GM19372 (cell line): ENCODE measurements around the gene KDM4B.

Experiments
- ATAC-seq: cut with Tn5 transposase; IDR thresholded peaks from one replicate; pipeline ENCODE4 v1.9.1; 2021; ENCODE audit warnings: mild to moderate bottlenecking, low read depth, moderate library complexity; ENCODE audit not compliant: unreplicated experiment

KDM4B gene

DNA sequence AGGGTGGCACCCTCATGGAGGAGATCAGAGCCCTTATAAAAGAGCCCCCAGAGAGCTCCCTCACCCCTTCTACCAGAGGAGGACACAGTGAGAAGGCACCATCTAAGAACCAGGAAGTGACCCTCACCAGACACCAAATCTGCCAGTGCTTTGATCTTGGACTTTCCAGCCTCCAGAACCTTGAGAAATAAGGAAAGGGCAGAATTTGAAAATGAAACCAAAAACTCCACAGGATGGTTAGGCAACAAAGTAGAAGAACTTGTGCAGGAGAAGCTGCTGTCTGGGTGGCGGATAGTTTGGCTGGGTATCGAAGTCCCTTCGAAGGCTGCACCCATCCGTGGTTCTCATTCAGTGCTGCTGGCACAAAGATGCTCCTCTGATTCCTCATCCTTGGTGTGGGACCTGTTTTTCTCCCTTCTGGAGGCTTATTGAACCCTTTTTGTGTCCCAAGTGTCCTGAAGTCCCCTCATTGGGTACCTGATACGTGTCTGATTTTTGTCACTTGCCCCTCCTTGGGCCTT, 130.8 kb downstream of the KDM4B start:
- no peak for ATAC-seq

DNA sequence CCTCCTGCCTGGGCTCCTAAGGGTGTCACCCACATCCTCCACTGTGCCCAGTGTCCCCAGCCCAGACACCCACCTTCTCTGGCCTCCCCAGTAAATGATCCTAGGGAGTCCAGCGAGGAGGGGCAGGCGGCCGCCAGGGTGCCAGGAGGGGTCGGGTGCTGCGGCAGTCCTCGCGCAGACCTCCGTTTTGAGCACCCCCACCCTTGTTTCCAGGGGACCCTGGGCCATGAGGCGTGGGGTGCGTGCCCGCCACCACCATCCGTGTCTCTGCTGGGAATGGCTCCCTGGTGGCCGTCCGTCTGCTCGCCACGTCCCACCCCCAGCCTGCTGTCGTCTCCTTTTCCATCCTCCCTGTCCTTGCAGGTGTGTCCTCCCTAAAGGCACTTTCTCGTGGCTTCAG, 133.0 kb downstream of the KDM4B start:
- ATAC-seq: no peak

- ATAC-seq: no peak
These were observed 133.6 kb downstream of the KDM4B start for GRCh38 chr19:5102520-5102919.

DNA sequence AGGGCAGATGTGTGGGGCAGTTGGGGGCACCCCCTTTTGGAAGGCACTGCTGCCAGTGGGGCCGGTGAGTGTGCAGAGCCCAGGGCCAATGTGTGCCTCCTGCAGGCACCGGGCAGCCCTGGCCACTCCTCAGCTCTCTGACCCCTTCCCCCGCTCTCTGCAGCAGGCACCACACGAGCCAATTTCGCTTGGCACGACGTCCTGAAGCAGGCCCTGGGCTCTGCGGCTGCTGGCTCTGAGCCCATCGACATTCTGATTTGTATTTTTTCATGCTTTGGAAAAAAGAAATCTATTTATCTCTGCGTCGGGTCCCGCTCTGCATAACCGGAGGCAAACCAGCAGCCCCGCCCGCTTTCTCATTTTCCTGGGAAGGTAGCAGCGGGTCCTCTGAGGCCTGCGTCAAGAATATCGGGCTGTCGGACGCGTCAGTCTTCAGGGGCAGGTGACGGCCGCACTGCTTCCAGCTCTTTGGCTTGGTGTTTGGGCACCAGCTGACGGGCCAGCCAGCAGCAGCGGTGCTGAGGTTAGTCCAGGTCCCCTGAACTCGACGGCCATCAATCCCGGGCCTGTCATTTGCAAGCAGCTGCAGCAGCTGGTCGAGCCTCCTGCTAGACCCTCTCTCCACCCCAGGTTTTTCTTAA, 134.3 kb downstream of the KDM4B start:
- no peak for ATAC-seq

DNA sequence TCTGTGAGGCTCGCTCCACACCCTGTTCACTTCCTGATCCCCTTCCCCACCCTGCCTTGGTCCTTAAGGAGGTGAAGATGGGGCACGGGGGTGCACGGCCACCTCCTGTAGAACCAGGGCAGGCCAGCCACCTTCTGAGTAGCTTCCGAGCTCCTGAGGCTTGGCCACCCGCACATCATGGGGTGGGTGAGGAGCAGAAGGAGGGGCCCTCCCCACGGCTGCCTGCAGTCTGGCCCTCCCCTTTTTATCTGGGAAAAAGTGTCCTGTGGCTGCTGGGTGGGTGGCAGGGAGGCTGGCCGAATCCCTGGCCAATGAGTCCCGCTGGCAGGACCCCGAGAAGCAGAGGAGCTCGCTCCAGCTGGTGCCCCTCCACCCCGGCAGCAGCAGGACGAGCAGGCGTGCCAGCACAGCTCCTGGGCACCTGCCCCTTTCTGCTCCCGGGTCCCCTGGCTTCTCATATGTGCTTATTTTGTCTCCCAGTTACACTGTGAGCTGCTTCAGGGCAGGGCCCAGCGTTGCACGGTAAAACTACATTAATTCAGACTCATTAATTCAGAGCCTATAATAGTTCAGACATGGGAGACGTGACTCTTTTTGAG, 135.0 kb downstream of the KDM4B start:
- ATAC-seq: no peak

- ATAC-seq: no peak
These were observed 136.0 kb downstream of the KDM4B start for GRCh38 chr19:5104871-5105351.

GRCh38 chr19:5106191-5106726, 137.3 kb downstream of the KDM4B start:
- no peak for ATAC-seq

DNA sequence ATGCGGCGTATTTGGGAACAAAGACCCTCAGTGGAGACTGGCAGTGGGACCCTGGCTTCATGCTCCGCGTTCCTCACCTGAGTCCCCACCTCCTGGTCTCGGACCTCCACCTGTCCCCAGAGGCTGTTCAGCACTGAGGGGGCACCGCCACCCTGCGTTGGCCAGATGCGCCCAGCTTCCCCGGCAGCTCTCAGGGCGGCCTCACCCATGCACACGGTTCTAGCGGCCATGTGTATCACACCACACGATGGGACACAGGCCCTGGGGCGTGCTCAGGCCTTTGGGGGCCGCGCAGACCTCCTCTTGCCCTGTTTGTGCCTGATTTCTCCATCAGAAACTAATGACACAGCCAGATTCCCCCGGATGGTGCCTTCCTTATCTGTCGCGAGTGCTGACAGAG, 138.1 kb downstream of the KDM4B start:
- ATAC-seq: no peak

GRCh38 chr19:5107432-5108122, 138.7 kb downstream of the KDM4B start:
- ATAC-seq: no peak

GRCh38 chr19:5108123-5108596, 139.2 kb downstream of the KDM4B start:
- ATAC-seq: no peak

GRCh38 chr19:5108866-5109265, 140.0 kb downstream of the KDM4B start:
- ATAC-seq: no peak

DNA sequence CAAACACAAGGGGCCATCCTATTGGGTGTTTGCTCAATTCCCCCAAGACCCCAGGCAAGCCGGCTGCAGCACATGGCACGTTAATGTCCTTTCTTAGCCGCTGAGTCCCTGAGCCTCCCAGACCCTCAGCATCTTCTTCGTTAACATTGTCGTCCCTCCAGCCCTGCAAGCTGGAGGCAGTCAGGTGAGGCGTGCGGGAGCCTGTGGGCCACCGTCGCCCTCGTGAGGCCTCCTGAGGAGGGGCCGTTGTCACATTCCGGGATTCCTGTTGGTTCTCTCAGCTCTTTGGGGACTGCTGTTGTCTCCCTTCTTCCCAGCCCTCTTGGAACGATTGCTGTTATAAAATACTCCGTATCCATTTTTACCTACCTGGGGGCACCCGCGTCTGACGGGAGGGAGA, 140.6 kb downstream of the KDM4B start:
- ATAC-seq: no peak

- no peak for ATAC-seq
These were observed 141.6 kb downstream of the KDM4B start for GRCh38 chr19:5110546-5110945.

DNA sequence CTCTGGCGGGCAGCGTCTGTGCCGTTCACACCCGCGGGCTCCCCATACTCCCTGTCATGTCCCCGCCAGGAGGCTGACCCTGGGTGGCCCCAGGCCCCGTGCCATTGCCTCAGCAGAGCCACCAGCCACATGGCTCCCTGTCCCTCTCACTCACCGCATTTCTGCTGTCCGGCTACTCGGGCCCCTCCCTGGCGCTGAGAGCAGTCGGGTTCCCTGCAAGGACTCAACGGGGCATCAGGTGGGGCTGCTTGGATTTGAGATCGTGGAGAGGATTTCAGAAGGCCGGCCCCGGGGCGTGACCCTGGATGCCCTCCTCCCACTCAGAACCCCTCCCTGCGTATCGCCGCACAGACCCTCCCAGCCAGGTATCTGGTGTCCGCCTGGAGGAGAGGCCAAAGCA, 142.1 kb downstream of the KDM4B start:
- no peak for ATAC-seq

GRCh38 chr19:5112175-5112574, 143.3 kb downstream of the KDM4B start:
- ATAC-seq: no peak

GRCh38 chr19:5112681-5113575, 144.0 kb downstream of the KDM4B start:
- no peak for ATAC-seq

DNA sequence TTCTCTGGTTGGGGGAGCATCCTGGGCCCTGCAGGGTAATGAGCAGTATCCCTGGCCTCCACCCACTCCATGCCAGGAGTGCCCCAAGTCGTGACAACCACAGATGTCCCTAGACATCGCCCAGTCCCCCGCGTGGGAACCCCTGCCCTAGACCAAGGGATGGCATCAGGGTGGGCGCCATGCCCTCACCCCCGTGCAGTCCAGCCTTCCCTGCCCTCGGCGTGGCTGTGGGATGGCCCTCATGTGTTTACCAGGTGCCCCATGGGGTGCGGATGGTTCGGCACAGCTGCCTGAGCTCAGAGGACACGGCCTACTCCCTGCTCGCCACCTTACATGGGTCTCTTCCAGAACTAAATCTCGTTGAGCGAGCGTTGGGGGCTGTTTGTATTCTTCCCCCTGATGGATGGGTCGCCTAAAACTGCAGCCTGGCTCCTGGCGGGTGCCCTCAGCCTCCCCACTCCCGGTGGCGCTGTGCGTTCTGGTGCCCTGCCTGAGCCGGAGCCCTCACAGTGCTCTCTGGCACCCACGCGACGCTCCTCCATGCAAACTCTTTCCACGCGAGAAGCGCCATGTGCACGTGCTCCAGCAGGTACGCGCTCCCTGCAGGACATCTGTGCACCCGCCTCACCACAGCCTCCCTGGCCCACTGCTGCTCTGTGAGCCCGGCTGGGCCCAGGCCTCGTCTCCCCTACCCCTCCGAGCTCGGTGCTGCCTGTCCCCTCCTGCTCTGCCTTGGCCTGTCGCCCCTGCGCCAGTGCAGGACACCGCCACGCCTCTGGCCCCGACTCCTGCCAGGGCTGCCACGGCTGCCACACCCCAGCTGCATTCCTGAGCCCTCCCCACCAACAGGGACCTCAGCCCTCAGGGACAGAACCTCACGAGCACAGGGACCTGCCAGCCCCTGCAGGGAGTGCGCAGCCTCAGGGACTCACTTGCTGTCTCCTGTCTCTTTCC, 145.0 kb downstream of the KDM4B start:
- ATAC-seq: no peak

GRCh38 chr19:5114727-5115126, 145.8 kb downstream of the KDM4B start:
- ATAC-seq: no peak

GRCh38 chr19:5115351-5115750, 146.4 kb downstream of the KDM4B start:
- no peak for ATAC-seq
